Caco-2 (cell line): ENCODE results near the gene ADORA1. TPM values are rescaled to one million over a fixed set of nuclear protein-coding genes. Genes with fewer than 3 reads are reported as not detected.

Source experiments
- BruUV-seq: library from RNA; stranded (reverse); fragments of 400-500 nt; replicated peaks from 2 replicates; lab custom pipeline; 2021; lab: Mats Ljungman, UMichigan
- CTCF ChIA-PET: fragments of 300-600 bp; sonication (Branson Sonifier 250); formaldehyde crosslinking; loops from one replicate; lab custom pipeline; 2022; ENCODE audit warnings: antibody characterized with exemption; lab: Charles Lee
- POLR2A ChIA-PET: fragments of 300-600 bp; sonication (Branson Sonifier 250); formaldehyde crosslinking; loops from one replicate; lab custom pipeline; 2022; ENCODE audit warnings: antibody characterized with exemption; lab: Charles Lee
- DNase-seq, 2 experiments: peaks; one replicate each; pipeline versions ENCODE4 v3.0.0 to v3.0.0-alpha.2; 2020 to 2022
- H3K27me3 ChIP-seq: replicated peaks from 2 replicates; pipeline ENCODE4 v1.6.0; 2011; ENCODE audit warnings: low read length; ENCODE audit not compliant: control insufficient read depth, insufficient read depth
- H3K36me3 ChIP-seq: 2 replicates; pipeline ENCODE4 v1.5.1; 2011; ENCODE audit warnings: low read length; ENCODE audit not compliant: control insufficient read depth, insufficient read depth
- H3K4me1 ChIP-seq: fragments of 250-450 bp; sonication (Bioruptor Pico); 2 replicates; pipeline ENCODE4 v1.5.1; 2020; ENCODE audit warnings: mild to moderate bottlenecking
- H3K4me3 ChIP-seq: 2 replicates; pipeline ENCODE4 v1.5.1; 2011; ENCODE audit warnings: low read depth, mild to moderate bottlenecking, control low read depth, low read length
- H3K9me3 ChIP-seq: fragments of 250-450 bp; sonication (Bioruptor Pico); 2 replicates; pipeline ENCODE4 v1.5.1; 2020; ENCODE audit warnings: mild to moderate bottlenecking, moderate library complexity
- H3K27ac Mint-ChIP-seq: one replicate; pipeline ENCODE4 v1.8.0; 2022; ENCODE audit warnings: mixed read lengths; ENCODE audit not compliant: unreplicated experiment
- H3K27me3 Mint-ChIP-seq: one replicate; pipeline ENCODE4 v1.8.0; 2022; ENCODE audit warnings: mixed read lengths; ENCODE audit not compliant: insufficient read depth, unreplicated experiment
- H3K36me3 Mint-ChIP-seq: one replicate; pipeline ENCODE4 v1.8.0; 2022; ENCODE audit warnings: mild to moderate bottlenecking, mixed read lengths; ENCODE audit not compliant: insufficient read depth, unreplicated experiment
- H3K4me1 Mint-ChIP-seq: one replicate; pipeline ENCODE4 v1.8.0; 2022; ENCODE audit warnings: low read depth, mixed read lengths; ENCODE audit not compliant: unreplicated experiment
- H3K4me3 Mint-ChIP-seq: one replicate; pipeline ENCODE4 v1.8.0; 2022; ENCODE audit warnings: mild to moderate bottlenecking, moderate library complexity, mixed read lengths; ENCODE audit not compliant: unreplicated experiment
- H3K9me3 Mint-ChIP-seq: one replicate; pipeline ENCODE4 v1.8.0; 2022; ENCODE audit warnings: mixed read lengths; ENCODE audit not compliant: unreplicated experiment
- CTCF ChIP-seq, 2 experiments: fragments of 200-600 bp in 1 of 2; IDR thresholded peaks; 1 replicate in 1 of 2; 2 replicates in 1 of 2; pipeline versions ENCODE4 v1.5.1 to v1.8.0; 2011 to 2022; ENCODE audit warnings: antibody characterized with exemption in 1 of 2, control low read depth in 1 of 2, inconsistent platforms in 1 of 2, low read depth in 1 of 2, low read length in 1 of 2, mild to moderate bottlenecking in 1 of 2, moderate library complexity in 1 of 2; ENCODE audit not compliant: insufficient read depth in 1 of 2, severe bottlenecking in 1 of 2, unreplicated experiment in 1 of 2
- intact Hi-C: fragments of 100-400 bp; cut with micrococcal nuclease; formaldehyde crosslinking; loops from one replicate; pipeline ENCODE4 v1.10.0; 2022; ENCODE audit not compliant: unreplicated experiment
- total RNA-seq: library from RNA; stranded (reverse); gene quantifications from 2 replicates; pipeline ENCODE4 v1.2.3, GENCODE V29; 2022

Gene ADORA1
- total RNA-seq, 1 experiment from 2014 or later = 46.0 TPM

DNA sequence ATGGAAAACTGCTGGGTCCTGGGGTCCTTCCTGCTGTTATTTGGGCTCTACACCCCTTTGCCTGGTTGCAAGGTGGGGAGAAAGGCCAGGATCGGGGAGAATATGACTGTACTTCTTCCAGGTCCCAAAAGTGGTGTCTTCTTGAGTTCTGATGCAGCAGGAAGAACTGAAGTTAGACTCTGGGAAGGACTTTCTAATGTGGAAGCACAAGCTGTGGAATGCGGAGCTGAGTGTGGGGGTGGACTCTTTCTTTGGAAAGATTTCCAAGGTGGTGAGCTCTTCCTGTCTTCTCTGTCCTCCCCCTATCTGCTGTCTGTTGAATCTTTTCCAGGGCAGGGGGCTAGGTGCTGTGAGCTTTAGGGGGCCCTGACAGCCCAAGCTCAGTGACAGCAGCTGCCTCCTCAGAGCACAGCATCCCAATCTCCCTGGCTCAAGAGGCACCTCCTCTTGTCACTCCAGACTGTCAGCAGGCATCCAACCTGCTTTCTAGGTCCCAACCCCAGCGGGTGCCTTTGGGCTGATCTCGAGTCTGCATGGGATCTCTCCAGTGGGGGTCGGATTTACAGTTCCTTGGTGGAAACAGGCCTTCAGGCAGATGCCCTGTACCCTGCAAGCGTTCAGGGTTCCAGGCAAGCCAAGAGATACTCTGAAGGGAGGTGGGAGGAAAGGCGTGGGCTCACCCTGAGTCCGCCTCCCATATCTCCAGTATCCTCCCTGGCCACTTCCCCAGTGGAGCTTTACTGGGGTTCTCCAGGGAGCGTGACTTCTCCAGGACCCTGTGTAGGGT lies 23.2 kb downstream of the ADORA1 start:
- Mint-ChIP-seq H3K4me3 (no peak overlapping the region), H3K9me3 (no peaks in the 10 kb centered on the region), H3K4me1 (peaks cover 24% of the 10 kb centered on the region), H3K36me3 (no peaks in the 10 kb centered on the region), H3K27me3 (no peaks in the 10 kb centered on the region), H3K27ac (no peak overlapping the region)
- intact Hi-C loops = no loop called here
- no peaks in the 10 kb centered on the region for H3K9me3 ChIP-seq
- BruUV-seq = no TSS peak
- no peaks in the 10 kb centered on the region for H3K27me3 ChIP-seq
- no peak overlapping the region for H3K4me3 ChIP-seq
- DNase-seq = no peak
- ChIA-PET POLR2A (no interaction called here), CTCF (interaction anchor here (0.8 to 2.9 kb wide), 4 partner anchors 22 to 38 kb away, joined by 3 to 10 read pairs (median 4); partner anchors contain the start of gene ADORA1)
- peaks cover 12% of the 10 kb centered on the region; the same call in 1 of the 2 replicates for H3K4me1 ChIP-seq
- no peaks in the 10 kb centered on the region for H3K36me3 ChIP-seq
- TF ChIP-seq CTCF (IDR thresholded peaks at IDR 0.05; ENCODE audit: insufficient read depth in 1 of 2, low read depth in 1 of 2, low read length in 1 of 2, severe bottlenecking in 1 of 2, unreplicated experiment in 1 of 2) = no peak

GRCh38 chr1:203151362-203152157 lies 24.0 kb downstream of the ADORA1 start:
- peaks cover 32% of the 10 kb centered on the region for H3K4me1 Mint-ChIP-seq
- CTCF ChIA-PET = interaction anchor here (0.9 to 1.8 kb wide), 2 partner anchors 21 to 23 kb away, joined by 4 read pairs; no protein-coding TSS in a partner anchor

More at GRCh38 chr1:203151362-203152157, 24.0 kb downstream of the ADORA1 start:
- no peaks in the 10 kb centered on the region for H3K9me3 ChIP-seq
- POLR2A ChIA-PET = no interaction called here
- no peaks in the 10 kb centered on the region for H3K36me3 ChIP-seq
- TF ChIP-seq CTCF (IDR thresholded peaks at IDR 0.05; ENCODE audit: insufficient read depth in 1 of 2, low read depth in 1 of 2, low read length in 1 of 2, severe bottlenecking in 1 of 2, unreplicated experiment in 1 of 2) = no peak
- Mint-ChIP-seq H3K27ac (no peak overlapping the region), H3K9me3 (no peaks in the 10 kb centered on the region), H3K4me3 (no peak overlapping the region), H3K27me3 (no peaks in the 10 kb centered on the region), H3K36me3 (no peaks in the 10 kb centered on the region)
- no peak overlapping the region for H3K4me3 ChIP-seq
- intact Hi-C loops = no loop called here
- DNase-seq = no peak
- no peaks in the 10 kb centered on the region for H3K27me3 ChIP-seq
- BruUV-seq = no TSS peak
- peaks cover 20% of the 10 kb centered on the region for H3K4me1 ChIP-seq
